OCI-LY7 (cell line): Measurements from ENCODE around the gene NXN. TPM values are rescaled to one million over a fixed set of nuclear protein-coding genes. Genes with fewer than 3 reads are reported as not detected.

Experiments
- BruUV-seq: library from RNA; stranded (reverse); fragments of 400-500 nt; replicated peaks from 2 replicates; lab custom pipeline; 2021; lab: Mats Ljungman, UMichigan
- CTCF ChIA-PET: fragments of 300-600 bp; sonication (Branson Sonifier 250); formaldehyde crosslinking; loops from one replicate; lab custom pipeline; 2022; ENCODE audit warnings: antibody characterized with exemption; ENCODE audit not compliant: unreplicated experiment; lab: Charles Lee
- POLR2A ChIA-PET: fragments of 300-600 bp; sonication (Branson Sonifier 250); formaldehyde crosslinking; loops from one replicate; lab custom pipeline; 2022; ENCODE audit warnings: antibody characterized with exemption; lab: Charles Lee
- DNase-seq: peaks from one replicate; pipeline ENCODE4 v3.0.0-alpha.2; 2015; ENCODE audit warnings: low spot score
- H2AFZ ChIP-seq: fragments of 200-600 bp; sonication (generic), shearing (Covaris generic); 2 replicates; pipeline ENCODE4 v1.6.1; 2014; ENCODE audit warnings: mild to moderate bottlenecking, antibody characterized with exemption, low read length, moderate library complexity
- H3K27ac ChIP-seq: fragments of 200-600 bp; sonication (generic); 2 replicates; pipeline ENCODE4 v1.5.1; 2014; ENCODE audit warnings: mixed run types, low read depth, mild to moderate bottlenecking, moderate library complexity, low read length, inconsistent platforms; ENCODE audit not compliant: poor library complexity, severe bottlenecking
- H3K36me3 ChIP-seq: fragments of 200-600 bp; sonication (generic); 2 replicates; pipeline ENCODE4 v1.6.1; 2014; ENCODE audit warnings: mild to moderate bottlenecking, antibody characterized with exemption, low read length, moderate library complexity, mixed read lengths; ENCODE audit not compliant: insufficient read depth
- H3K4me1 ChIP-seq: fragments of 200-600 bp; sonication (generic); 2 replicates; pipeline ENCODE4 v1.5.1; 2014; ENCODE audit warnings: mild to moderate bottlenecking, low read length; ENCODE audit not compliant: insufficient read depth, poor library complexity, severe bottlenecking
- H3K4me2 ChIP-seq: fragments of 200-600 bp; sonication (generic); 2 replicates; pipeline ENCODE4 v1.6.1; 2014; ENCODE audit warnings: mild to moderate bottlenecking, low read length
- H3K4me3 ChIP-seq: fragments of 200-600 bp; sonication (generic); 2 replicates; pipeline ENCODE4 v1.5.1; 2014; ENCODE audit warnings: mild to moderate bottlenecking, low read depth, low read length; ENCODE audit not compliant: poor library complexity, severe bottlenecking
- H3K79me2 ChIP-seq: fragments of 200-600 bp; sonication (generic); 2 replicates; pipeline ENCODE4 v1.6.1; 2016; ENCODE audit warnings: low read depth, mild to moderate bottlenecking, low read length, moderate library complexity, mixed read lengths; ENCODE audit not compliant: insufficient read depth
- H3K9me2 ChIP-seq: fragments of 200-600 bp; sonication (generic); 2 replicates; pipeline ENCODE4 v1.6.1; 2016; ENCODE audit warnings: mild to moderate bottlenecking, low read length, mixed read lengths; ENCODE audit not compliant: insufficient read depth
- H3K9me3 ChIP-seq: fragments of 200-600 bp; sonication (generic); 2 replicates; pipeline ENCODE4 v1.6.1; 2014; ENCODE audit warnings: mild to moderate bottlenecking, mixed run types, low read length, mixed read lengths
- H4K20me1 ChIP-seq: fragments of 200-600 bp; sonication (generic); 2 replicates; pipeline ENCODE4 v1.6.1; 2014; ENCODE audit warnings: mild to moderate bottlenecking, antibody characterized with exemption, low read length, moderate library complexity, mixed read lengths; ENCODE audit not compliant: insufficient read depth
- EZH2phosphoT487 ChIP-seq: fragments of 200-600 bp; sonication (generic); IDR thresholded peaks from 2 replicates; pipeline ENCODE4 v1.6.1; 2018; ENCODE audit warnings: low read depth, borderline replicate concordance, mild to moderate bottlenecking, mixed run types, antibody characterized with exemption, low read length, moderate library complexity, mixed read lengths
- intact Hi-C: fragments of 100-400 bp; cut with micrococcal nuclease; formaldehyde crosslinking; loops from one replicate; pipeline ENCODE4 v1.10.0; 2022; ENCODE audit not compliant: unreplicated experiment
- total RNA-seq, 2 experiments: library from RNA; depleted of rRNA in 1 of 2; stranded (reverse); fragments of >200 nt in 1 of 2; shearing (Covaris generic) in 1 of 2; gene quantifications; 2 replicates each; pipeline ENCODE4 v1.2.3, GENCODE V29; 2014 to 2022
- TF ChIP-seq, protein P1 (sequence below): fragments of 200-600 bp; sonication (generic); conservative IDR thresholded peaks from 2 replicates; pipeline ENCODE4 v1.5.1; 2014; ENCODE audit warnings: mild to moderate bottlenecking, antibody characterized with exemption, low read length, moderate library complexity, mixed read lengths

The NXN gene
- total RNA-seq, 2 experiments from 2014 or later: 1.3 to 2.8 TPM

DNA sequence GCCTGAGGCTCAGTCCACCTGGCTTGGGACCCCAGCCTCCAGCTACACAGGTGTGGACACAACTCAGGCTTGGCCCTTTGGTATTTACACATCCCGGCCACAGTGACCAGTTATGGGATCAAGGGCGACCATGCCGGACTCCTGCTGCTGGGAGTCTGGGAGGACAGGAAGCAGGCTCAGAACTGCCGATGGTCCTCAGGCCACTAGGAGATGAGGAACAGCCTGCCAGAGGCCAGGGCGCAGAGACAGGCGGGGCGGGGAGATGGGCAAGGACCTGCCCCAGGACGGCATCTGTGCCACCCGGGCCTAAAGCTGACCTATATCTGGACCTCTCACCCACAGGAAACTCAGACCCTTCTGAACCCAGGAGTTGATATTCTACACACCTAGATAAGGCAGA lies 12.5 kb downstream of the NXN start:
- no peaks in the 10 kb centered on the region for H3K79me2 ChIP-seq
- BruUV-seq: no TSS peak

GRCh38 chr17:965311-965989 lies 14.1 kb downstream of the NXN start:
- Histone ChIP-seq H3K79me2 (no peaks in the 10 kb centered on the region), H3K9me3 (no peaks in the 10 kb centered on the region), H2AFZ (no peak overlapping the region), H3K4me1 (no peaks in the 10 kb centered on the region), H3K9me2 (no peaks in the 10 kb centered on the region), H3K36me3 (no peaks in the 10 kb centered on the region), H3K4me3 (no peak overlapping the region), H4K20me1 (no peaks in the 10 kb centered on the region), H3K27ac (no peak overlapping the region), H3K4me2 (no peak overlapping the region)
- TF ChIP-seq, protein P1, sequence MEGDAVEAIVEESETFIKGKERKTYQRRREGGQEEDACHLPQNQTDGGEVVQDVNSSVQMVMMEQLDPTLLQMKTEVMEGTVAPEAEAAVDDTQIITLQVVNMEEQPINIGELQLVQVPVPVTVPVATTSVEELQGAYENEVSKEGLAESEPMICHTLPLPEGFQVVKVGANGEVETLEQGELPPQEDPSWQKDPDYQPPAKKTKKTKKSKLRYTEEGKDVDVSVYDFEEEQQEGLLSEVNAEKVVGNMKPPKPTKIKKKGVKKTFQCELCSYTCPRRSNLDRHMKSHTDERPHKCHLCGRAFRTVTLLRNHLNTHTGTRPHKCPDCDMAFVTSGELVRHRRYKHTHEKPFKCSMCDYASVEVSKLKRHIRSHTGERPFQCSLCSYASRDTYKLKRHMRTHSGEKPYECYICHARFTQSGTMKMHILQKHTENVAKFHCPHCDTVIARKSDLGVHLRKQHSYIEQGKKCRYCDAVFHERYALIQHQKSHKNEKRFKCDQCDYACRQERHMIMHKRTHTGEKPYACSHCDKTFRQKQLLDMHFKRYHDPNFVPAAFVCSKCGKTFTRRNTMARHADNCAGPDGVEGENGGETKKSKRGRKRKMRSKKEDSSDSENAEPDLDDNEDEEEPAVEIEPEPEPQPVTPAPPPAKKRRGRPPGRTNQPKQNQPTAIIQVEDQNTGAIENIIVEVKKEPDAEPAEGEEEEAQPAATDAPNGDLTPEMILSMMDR: no peak
- TF ChIP-seq EZH2phosphoT487: no peak
- POLR2A ChIA-PET: interaction anchor here (0.6 kb wide), 1 partner anchor 213 kb away, joined by 3 read pairs; no protein-coding TSS in a partner anchor
- intact Hi-C loops: no loop called here
- no TSS peak for BruUV-seq
- CTCF ChIA-PET: no interaction called here
- no peak for DNase-seq

More for the DNA sequence above, 12.5 kb downstream of the NXN start:
- Histone ChIP-seq H3K27ac (no peak overlapping the region), H3K4me3 (no peak overlapping the region), H3K36me3 (no peaks in the 10 kb centered on the region), H3K4me1 (no peaks in the 10 kb centered on the region), H2AFZ (no peak overlapping the region), H3K4me2 (no peak overlapping the region), H3K9me2 (no peaks in the 10 kb centered on the region), H3K9me3 (no peaks in the 10 kb centered on the region), H4K20me1 (no peaks in the 10 kb centered on the region)
- ChIA-PET CTCF (no interaction called here), POLR2A (interaction anchor here (0.7 kb wide), 1 partner anchor 95 kb away, joined by 3 read pairs; no protein-coding TSS in a partner anchor)
- TF ChIP-seq, protein P1: no peak
- no peak for TF ChIP-seq EZH2phosphoT487
- DNase-seq: no peak
- intact Hi-C loops: no loop called here

DNA sequence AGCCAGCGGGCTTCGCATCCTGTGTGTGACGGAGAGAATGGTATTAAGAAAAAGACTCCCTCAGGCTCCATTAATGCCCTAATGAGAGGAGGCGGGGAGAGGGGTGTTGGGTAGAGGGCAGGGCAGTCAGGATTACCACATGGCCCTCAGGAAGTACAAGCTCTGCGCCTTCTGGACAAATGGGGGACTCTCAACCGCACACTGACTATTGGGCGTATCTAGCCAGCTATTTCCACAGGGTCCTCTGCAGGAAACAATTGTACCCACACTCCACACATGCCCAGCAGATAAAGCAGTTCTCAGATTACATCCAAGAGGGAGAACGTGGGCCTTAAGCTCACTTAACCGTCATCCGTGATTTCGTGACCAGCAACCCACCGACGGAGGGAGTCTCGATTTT lies 14.7 kb downstream of the NXN start:
- Histone ChIP-seq H3K4me2 (no peak overlapping the region), H3K36me3 (no peaks in the 10 kb centered on the region), H3K79me2 (no peaks in the 10 kb centered on the region), H4K20me1 (no peaks in the 10 kb centered on the region), H3K9me3 (no peaks in the 10 kb centered on the region), H3K4me3 (no peak overlapping the region), H2AFZ (no peak overlapping the region), H3K4me1 (no peaks in the 10 kb centered on the region), H3K27ac (no peak overlapping the region), H3K9me2 (no peaks in the 10 kb centered on the region)
- DNase-seq: no peak
- intact Hi-C loops: no loop called here
- no peak for TF ChIP-seq EZH2phosphoT487
- TF ChIP-seq, protein P1: no peak
- BruUV-seq: no TSS peak
- ChIA-PET POLR2A (no interaction called here), CTCF (no interaction called here)
